BE2C (cell line): ENCODE results near the gene FZD7.

Experiments
- DNase-seq: peaks from one replicate; pipeline ENCODE4 v3.0.0-alpha.2; 2020
- H3K27me3 ChIP-seq: fragments of 250-450 bp; sonication (Bioruptor Pico); 2 replicates; pipeline ENCODE4 v1.5.1; 2020; ENCODE audit warnings: mild to moderate bottlenecking
- H3K36me3 ChIP-seq: fragments of 250-450 bp; sonication (Bioruptor Pico); 2 replicates; pipeline ENCODE4 v1.5.1; 2020; ENCODE audit warnings: mild to moderate bottlenecking
- H3K4me1 ChIP-seq: fragments of 250-450 bp; sonication (Bioruptor Pico); 2 replicates; pipeline ENCODE4 v1.5.1; 2020
- H3K4me3 ChIP-seq: 2 replicates; pipeline ENCODE4 v1.5.1; 2011; ENCODE audit warnings: low read depth, low read length
- H3K9me3 ChIP-seq: fragments of 250-450 bp; sonication (Bioruptor Pico); 2 replicates; pipeline ENCODE4 v1.5.1; 2020
- TF ChIP-seq, protein P1 (sequence below): IDR thresholded peaks from 2 replicates; pipeline ENCODE4 v1.5.1; 2012; ENCODE audit warnings: mild to moderate bottlenecking, low read depth, low read length

FZD7 gene

DNA sequence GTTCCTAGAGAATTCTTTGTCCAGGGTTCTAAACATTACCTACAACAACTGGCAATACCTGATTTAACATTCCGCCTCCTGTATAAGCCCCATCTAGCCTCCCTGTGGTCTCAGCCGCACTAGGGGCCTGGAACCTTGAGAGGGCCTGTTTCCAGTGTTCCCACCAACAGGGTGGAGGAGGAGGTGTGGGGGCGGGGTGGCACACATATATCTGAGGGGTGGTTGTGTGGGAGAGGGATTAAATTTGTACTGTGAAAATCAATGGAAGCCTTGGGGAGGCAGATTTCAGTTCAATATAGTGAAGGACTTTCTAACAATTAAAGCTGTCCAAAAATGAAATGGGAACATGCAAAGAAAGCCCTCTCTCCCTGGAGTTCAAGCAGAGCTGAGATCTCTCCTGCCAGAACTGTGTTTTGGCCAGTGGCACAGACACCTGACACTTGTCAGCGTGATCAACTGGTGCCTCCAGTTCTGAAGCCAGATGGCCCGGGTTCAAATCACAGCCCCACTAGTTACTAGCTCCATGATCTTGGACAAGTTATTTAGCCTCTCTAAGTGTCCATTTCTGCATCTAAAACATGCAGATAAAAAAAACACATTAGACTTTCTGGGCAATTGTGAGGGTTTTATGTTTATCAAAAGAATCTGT, 17.0 kb upstream of the FZD7 start:
- H3K27me3 ChIP-seq = no peaks in the 10 kb centered on the region
- TF ChIP-seq, protein P1, sequence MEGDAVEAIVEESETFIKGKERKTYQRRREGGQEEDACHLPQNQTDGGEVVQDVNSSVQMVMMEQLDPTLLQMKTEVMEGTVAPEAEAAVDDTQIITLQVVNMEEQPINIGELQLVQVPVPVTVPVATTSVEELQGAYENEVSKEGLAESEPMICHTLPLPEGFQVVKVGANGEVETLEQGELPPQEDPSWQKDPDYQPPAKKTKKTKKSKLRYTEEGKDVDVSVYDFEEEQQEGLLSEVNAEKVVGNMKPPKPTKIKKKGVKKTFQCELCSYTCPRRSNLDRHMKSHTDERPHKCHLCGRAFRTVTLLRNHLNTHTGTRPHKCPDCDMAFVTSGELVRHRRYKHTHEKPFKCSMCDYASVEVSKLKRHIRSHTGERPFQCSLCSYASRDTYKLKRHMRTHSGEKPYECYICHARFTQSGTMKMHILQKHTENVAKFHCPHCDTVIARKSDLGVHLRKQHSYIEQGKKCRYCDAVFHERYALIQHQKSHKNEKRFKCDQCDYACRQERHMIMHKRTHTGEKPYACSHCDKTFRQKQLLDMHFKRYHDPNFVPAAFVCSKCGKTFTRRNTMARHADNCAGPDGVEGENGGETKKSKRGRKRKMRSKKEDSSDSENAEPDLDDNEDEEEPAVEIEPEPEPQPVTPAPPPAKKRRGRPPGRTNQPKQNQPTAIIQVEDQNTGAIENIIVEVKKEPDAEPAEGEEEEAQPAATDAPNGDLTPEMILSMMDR = no peak
- no peak overlapping the region for H3K4me3 ChIP-seq

DNA sequence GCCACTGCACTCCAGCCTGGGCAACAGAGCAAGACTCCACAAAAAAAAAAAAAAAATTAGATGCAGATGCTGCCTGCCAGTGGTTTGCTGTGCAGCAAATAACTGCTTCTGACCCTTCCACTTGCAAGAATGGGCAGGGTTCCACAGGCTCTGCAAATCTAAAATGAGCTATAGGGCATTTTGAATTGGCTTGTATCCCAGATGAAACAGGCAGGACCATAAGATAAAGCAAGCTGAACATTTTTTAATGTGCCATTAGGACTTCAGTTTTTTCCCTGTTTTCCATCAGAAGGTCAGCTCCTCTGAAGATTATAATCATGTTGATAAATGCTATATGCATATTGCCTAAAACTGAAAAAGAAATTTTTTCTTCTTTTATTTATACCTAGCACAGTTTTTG, 15.7 kb upstream of the FZD7 start:
- H3K9me3 ChIP-seq = no peaks in the 10 kb centered on the region
- H3K36me3 ChIP-seq = no peaks in the 10 kb centered on the region
- no peaks in the 10 kb centered on the region for H3K27me3 ChIP-seq
- no peak overlapping the region for H3K4me3 ChIP-seq
- TF ChIP-seq, protein P1 = no peak
- DNase-seq = peak; percentile 77
- peaks cover 33% of the 10 kb centered on the region for H3K4me1 ChIP-seq

More for the DNA sequence above, 17.0 kb upstream of the FZD7 start:
- H3K9me3 ChIP-seq = no peaks in the 10 kb centered on the region
- no peak for DNase-seq
- H3K36me3 ChIP-seq = no peaks in the 10 kb centered on the region
- H3K4me1 ChIP-seq = peaks cover 30% of the 10 kb centered on the region

DNA sequence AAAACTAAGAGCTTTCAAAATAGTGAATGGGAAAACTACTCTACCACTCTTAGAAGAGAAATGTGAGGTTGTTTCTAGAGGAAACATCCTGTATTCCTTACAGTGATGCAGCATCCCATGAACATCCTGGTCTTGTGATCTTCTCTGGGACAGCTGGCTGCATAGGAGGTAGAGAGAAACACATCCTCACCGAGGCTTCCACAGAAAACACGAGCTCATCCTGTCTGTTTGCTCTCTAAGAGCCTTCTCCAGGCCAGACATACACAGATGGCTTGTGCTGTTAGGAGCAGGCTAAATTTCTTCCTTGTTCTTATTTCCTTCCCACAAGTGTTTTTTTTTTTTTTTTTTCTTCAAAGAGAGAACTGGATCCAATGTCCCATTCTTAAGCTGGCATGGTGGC, 14.7 kb upstream of the FZD7 start:
- TF ChIP-seq, protein P1 = no peak
- peaks cover 32% of the 10 kb centered on the region for H3K4me1 ChIP-seq
- no peaks in the 10 kb centered on the region for H3K36me3 ChIP-seq
- no peak overlapping the region for H3K4me3 ChIP-seq
- no peak for DNase-seq
- H3K9me3 ChIP-seq = no peaks in the 10 kb centered on the region
- H3K27me3 ChIP-seq = no peaks in the 10 kb centered on the region

DNA sequence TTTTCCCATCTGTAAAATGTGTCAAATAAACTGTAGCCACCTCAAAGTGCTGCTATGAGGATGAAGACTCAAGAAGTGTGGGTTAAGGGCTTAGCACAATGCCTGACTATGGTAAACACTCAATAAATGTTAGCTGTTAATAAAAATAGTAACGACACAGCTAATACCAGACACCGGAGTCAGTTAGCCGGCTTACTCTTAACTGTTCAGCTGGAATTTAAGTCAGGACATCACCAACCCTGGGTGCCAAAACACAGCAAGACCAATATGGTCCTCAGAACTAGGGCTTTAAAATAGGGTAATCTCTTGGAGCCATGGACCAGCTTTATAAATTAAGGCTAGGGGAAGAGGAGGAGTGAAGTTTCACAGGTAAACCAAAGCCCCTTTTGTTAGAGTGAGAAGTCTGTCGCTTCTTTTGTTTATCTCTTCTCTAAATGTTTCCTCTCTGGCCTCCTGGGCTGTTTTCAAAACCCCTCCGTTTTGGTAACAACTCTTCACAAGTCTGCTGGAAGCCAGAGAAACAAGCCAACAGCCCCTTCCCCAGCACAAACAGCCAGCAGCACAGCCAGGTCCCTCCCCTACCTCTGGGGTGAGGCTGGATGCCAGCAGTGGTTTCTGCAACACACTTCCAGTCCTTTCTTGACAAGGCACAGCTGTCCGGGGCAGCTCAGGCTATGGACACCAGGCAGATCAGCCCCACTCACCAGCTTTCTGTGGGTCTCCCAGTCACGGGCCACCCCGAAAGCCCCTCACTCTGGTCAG, 13.8 kb upstream of the FZD7 start:
- no peak overlapping the region for H3K4me3 ChIP-seq
- H3K9me3 ChIP-seq = no peaks in the 10 kb centered on the region
- DNase-seq = peak; percentile 19
- H3K36me3 ChIP-seq = no peaks in the 10 kb centered on the region
- H3K4me1 ChIP-seq = peaks cover 23% of the 10 kb centered on the region
- TF ChIP-seq, protein P1 = no peak
- no peaks in the 10 kb centered on the region for H3K27me3 ChIP-seq

DNA sequence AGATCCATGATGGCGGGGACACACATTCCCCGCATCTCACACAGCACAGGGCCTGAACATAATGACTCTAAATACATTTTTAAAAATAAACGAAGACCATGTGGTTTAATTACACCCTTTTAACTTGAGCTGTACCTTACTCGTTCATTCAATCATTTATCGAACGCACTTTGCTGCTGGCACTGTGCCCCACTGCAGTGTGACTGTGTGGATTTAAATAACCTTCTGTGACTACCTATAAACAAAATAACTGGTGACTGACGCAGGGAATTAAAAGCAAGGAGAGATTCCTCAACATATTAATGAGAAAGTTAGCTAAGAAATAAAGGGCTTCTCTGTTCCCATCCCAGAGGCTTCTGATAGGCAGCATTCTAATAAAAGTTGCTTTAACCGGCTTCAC, 10.9 kb upstream of the FZD7 start:
- Histone ChIP-seq H3K9me3 (no peaks in the 10 kb centered on the region), H3K36me3 (no peaks in the 10 kb centered on the region), H3K27me3 (no peaks in the 10 kb centered on the region), H3K4me3 (no peak overlapping the region), H3K4me1 (peaks cover 14% of the 10 kb centered on the region)
- DNase-seq = no peak
- TF ChIP-seq, protein P1 = no peak
